ENCODE measurements around the gene TAPBP. TPM values are rescaled to one million over a fixed set of nuclear protein-coding genes. Genes with fewer than 3 reads are reported as not detected.
"Not testable (repeated sequence)": the region's sequence is repeated elsewhere in the genome, so short reads cannot be mapped to it uniquely, and the experiment has no call there.

Gene TAPBP
- total and polyA plus RNA-seq, 2 of the 8 experiments (the other 6 are each of a cell fraction or from before 2014, with no cell fraction given), result 24.5 to 35.4 TPM

GRCh38 chr6:33347816-33348215, 33.9 kb upstream of the TAPBP start (continued):
- TF ChIP-seq EGR1 (IDR thresholded peaks at IDR 0.05; ENCODE audit: borderline replicate concordance, low read depth, low read length), result no peak
- no peak for TF ChIP-seq CBX8 (IDR thresholded peaks at IDR 0.05; ENCODE audit: borderline replicate concordance, low read depth, low read length)
- TF ChIP-seq CTCF (IDR thresholded peaks at IDR 0.05; ENCODE audit: control extremely low read depth in 1 of 3, insufficient read depth in 1 of 3, low read depth in 1 of 3, low read length in 3 of 3), result no peak

GRCh38 chr6:33346972-33347371, 33.1 kb upstream of the TAPBP start:
- not testable (repeated sequence) for H3K9ac ChIP-seq (replicated peaks in 1 of 4; ENCODE audit: extremely low read depth in 1 of 4, low read depth in 3 of 4, low read length in 3 of 4); H3K27ac ChIP-seq (ENCODE audit: low read depth, low read length); H2AFZ ChIP-seq (ENCODE audit: low read length); H2BK15ac ChIP-seq (ENCODE audit: low read length); H4K8ac ChIP-seq (ENCODE audit: extremely low read depth, insufficient read depth, low read length); H3K14ac ChIP-seq (ENCODE audit: insufficient read length); H3K18ac ChIP-seq (ENCODE audit: extremely low read depth, low read length); H3K56ac ChIP-seq (replicated peaks; ENCODE audit: insufficient read length, low read depth, low read length); H3K79me2 ChIP-seq (ENCODE audit: control insufficient read depth in 1 of 2, insufficient read depth in 2 of 2, low read length in 2 of 2); H3K4me3 ChIP-seq (ENCODE audit: extremely low read depth in 1 of 4, insufficient read depth in 2 of 4, low read depth in 3 of 4, low read length in 4 of 4); H2AK5ac ChIP-seq (ENCODE audit: low read depth, low read length); DNase-seq (ENCODE audit: low read depth in 1 of 2, low spot score in 2 of 2); H3K36me3 ChIP-seq (ENCODE audit: control insufficient read depth in 2 of 4, insufficient read depth in 4 of 4, low read length in 3 of 4); H3K4me1 ChIP-seq (replicated peaks in 1 of 4; ENCODE audit: control insufficient read depth in 3 of 4, insufficient read depth in 4 of 4, low read length in 3 of 4); H3K27me3 ChIP-seq (replicated peaks in 1 of 4; ENCODE audit: control insufficient read depth in 3 of 4, extremely low read depth in 1 of 4, insufficient read depth in 3 of 4, low read length in 3 of 4); H4K5ac ChIP-seq (ENCODE audit: insufficient read length, low read depth, low read length); H2BK12ac ChIP-seq (ENCODE audit: low read depth, low read length); H2BK20ac ChIP-seq (ENCODE audit: low read length); H3K23ac ChIP-seq (ENCODE audit: insufficient read length); H4K91ac ChIP-seq (replicated peaks; ENCODE audit: insufficient read length, low read length); H2BK120ac ChIP-seq (replicated peaks; ENCODE audit: low read depth, low read length); H3K23me2 ChIP-seq (ENCODE audit: low read depth, low read length); H3K9me3 ChIP-seq (ENCODE audit: insufficient read depth in 2 of 2, low read depth in 1 of 2, low read length in 1 of 2); H2BK5ac ChIP-seq (ENCODE audit: low read depth, low read length); H3K4ac ChIP-seq (replicated peaks; ENCODE audit: insufficient read length, low read depth, low read length); H3K4me2 ChIP-seq (ENCODE audit: insufficient read depth in 1 of 2, low read depth in 2 of 2, low read length in 2 of 2); H3K79me1 ChIP-seq (ENCODE audit: low read depth, low read length); FAIRE-seq; H4K20me1 ChIP-seq (replicated peaks in 1 of 2; ENCODE audit: control insufficient read depth in 1 of 2, insufficient read depth in 2 of 2, low read length in 2 of 2)
- 86 to 100% methylated on average over 1 to 5 of the region's 5 CpGs for WGBS, 2 experiments (ENCODE audit: extremely low coverage in 1 of 2, insufficient coverage in 1 of 2, insufficient read length in 1 of 2, insufficient replicate concordance in 2 of 2, low coverage in 1 of 2, low lambda C conversion rate in 2 of 2, missing lambda C conversion rate in 1 of 2)
- ChIA-PET POLR2A (ENCODE audit: partially characterized antibody) (interaction anchor here (1.5 kb wide), 1 partner anchor 18 kb away, joined by 3 read pairs; no protein-coding TSS in a partner anchor), CTCF (ENCODE audit: partially characterized antibody) (interaction anchor here (0.9 to 3.7 kb wide), 2 partner anchors 13 to 67 kb away, joined by 3 to 23 read pairs; no protein-coding TSS in a partner anchor)

Data from H1 (cell line).